ENCODE data around the gene KCTD7. TPM values are rescaled to one million over a fixed set of nuclear protein-coding genes. Genes with fewer than 3 reads are reported as not detected.
"Not testable (repeated sequence)": the region's sequence is repeated elsewhere in the genome, so short reads cannot be mapped to it uniquely, and the experiment has no call there.

The KCTD7 gene
- total RNA-seq, 1 donor from 2014 or later, result 8.0 TPM

GRCh38 chr7:66606540-66607291 is 22.0 kb upstream of the KCTD7 start:
- intact Hi-C loops (cut with DNase I); ATAC-seq (ENCODE audit: poor library complexity); DNase-seq: not testable (repeated sequence)

GRCh38 chr7:66609176-66609575 is 19.5 kb upstream of the KCTD7 start:
- ATAC-seq (ENCODE audit: poor library complexity) (no peak), DNase-seq (no peak)
- intact Hi-C loops (cut with DNase I), result no loop called here

GRCh38 chr7:66614596-66614995 is 14.1 kb upstream of the KCTD7 start:
- ATAC-seq (ENCODE audit: poor library complexity); DNase-seq; intact Hi-C loops (cut with DNase I): not testable (repeated sequence)

GRCh38 chr7:66615699-66616098 is 13.0 kb upstream of the KCTD7 start:
- intact Hi-C loops (cut with DNase I), result no loop called here
- DNase-seq (no peak), ATAC-seq (ENCODE audit: poor library complexity) (no peak)

- ATAC-seq (ENCODE audit: poor library complexity) (no peak), DNase-seq (no peak)
- intact Hi-C loops (cut with DNase I), result no loop called here
These were observed 11.4 kb upstream of the KCTD7 start for GRCh38 chr7:66617295-66617694.

- DNase-seq; ATAC-seq (ENCODE audit: poor library complexity); intact Hi-C loops (cut with DNase I): not testable (repeated sequence)
These were observed 9.2 kb upstream of the KCTD7 start for GRCh38 chr7:66619341-66619948.

GRCh38 chr7:66626331-66626934 is 2.2 kb upstream of the KCTD7 start:
- ATAC-seq (ENCODE audit: poor library complexity), result no peak
- intact Hi-C loops (cut with DNase I), result loop anchor here (5.0 kb wide), 1 partner anchor 34 kb away; no protein-coding TSS in a partner anchor
- DNase-seq, result no peak

GRCh38 chr7:66627151-66627681 is 1.5 kb upstream of the KCTD7 start:
- ATAC-seq (ENCODE audit: poor library complexity), result no peak
- intact Hi-C loops (cut with DNase I), result loop anchor here (5.0 kb wide), 1 partner anchor 35 kb away; no protein-coding TSS in a partner anchor
- no peak for DNase-seq

GRCh38 chr7:66627881-66628360 is 760 bp upstream of the KCTD7 start:
- ATAC-seq (ENCODE audit: poor library complexity), result peak; percentile 32
- intact Hi-C loops (cut with DNase I), result loop anchor here (5.0 kb wide), 1 partner anchor 36 kb away; no protein-coding TSS in a partner anchor

GRCh38 chr7:66629222-66630062 is 761 bp downstream of the KCTD7 start:
- ATAC-seq (ENCODE audit: poor library complexity) (peak; percentile 50), DNase-seq (peak; percentile 44)
- intact Hi-C loops (cut with DNase I), result loop anchor here (5.0 kb wide), 1 partner anchor 37 kb away; no protein-coding TSS in a partner anchor

More at GRCh38 chr7:66627881-66628360, 760 bp upstream of the KCTD7 start:
- DNase-seq, result no peak

- intact Hi-C loops (cut with DNase I), result no loop called here
- ATAC-seq (ENCODE audit: poor library complexity), result no peak
These were observed 1.9 kb downstream of the KCTD7 start for GRCh38 chr7:66630531-66630930.

GRCh38 chr7:66631471-66631870 is 2.8 kb downstream of the KCTD7 start:
- ATAC-seq (ENCODE audit: poor library complexity) (no peak), DNase-seq (no peak)
- intact Hi-C loops (cut with DNase I), result no loop called here

More at GRCh38 chr7:66630531-66630930, 1.9 kb downstream of the KCTD7 start:
- no peak for DNase-seq

- no peak for ATAC-seq (ENCODE audit: poor library complexity)
- intact Hi-C loops (cut with DNase I), result no loop called here
- no peak for DNase-seq
These were observed 6.1 kb downstream of the KCTD7 start for GRCh38 chr7:66634816-66635215.

GRCh38 chr7:66635322-66635981 is 6.8 kb downstream of the KCTD7 start:
- DNase-seq; intact Hi-C loops (cut with DNase I): not testable (repeated sequence)
- ATAC-seq (ENCODE audit: poor library complexity), result peak; percentile 42

GRCh38 chr7:66635982-66636546 is 7.4 kb downstream of the KCTD7 start:
- peak; percentile 32 for ATAC-seq (ENCODE audit: poor library complexity)
- intact Hi-C loops (cut with DNase I); DNase-seq: not testable (repeated sequence)

GRCh38 chr7:66638309-66639099 is 9.8 kb downstream of the KCTD7 start:
- DNase-seq (no peak), ATAC-seq (ENCODE audit: poor library complexity) (no peak)
- intact Hi-C loops (cut with DNase I), result no loop called here

- ATAC-seq (ENCODE audit: poor library complexity) (no peak), DNase-seq (no peak)
- intact Hi-C loops (cut with DNase I), result no loop called here
These were observed 11.1 kb downstream of the KCTD7 start for GRCh38 chr7:66639773-66640172.
